ENCODE measurements around the gene MAPK13.
"Not testable (repeated sequence)": the region's sequence is repeated elsewhere in the genome, so short reads cannot be mapped to it uniquely, and the experiment has no call there.

Gene MAPK13

DNA sequence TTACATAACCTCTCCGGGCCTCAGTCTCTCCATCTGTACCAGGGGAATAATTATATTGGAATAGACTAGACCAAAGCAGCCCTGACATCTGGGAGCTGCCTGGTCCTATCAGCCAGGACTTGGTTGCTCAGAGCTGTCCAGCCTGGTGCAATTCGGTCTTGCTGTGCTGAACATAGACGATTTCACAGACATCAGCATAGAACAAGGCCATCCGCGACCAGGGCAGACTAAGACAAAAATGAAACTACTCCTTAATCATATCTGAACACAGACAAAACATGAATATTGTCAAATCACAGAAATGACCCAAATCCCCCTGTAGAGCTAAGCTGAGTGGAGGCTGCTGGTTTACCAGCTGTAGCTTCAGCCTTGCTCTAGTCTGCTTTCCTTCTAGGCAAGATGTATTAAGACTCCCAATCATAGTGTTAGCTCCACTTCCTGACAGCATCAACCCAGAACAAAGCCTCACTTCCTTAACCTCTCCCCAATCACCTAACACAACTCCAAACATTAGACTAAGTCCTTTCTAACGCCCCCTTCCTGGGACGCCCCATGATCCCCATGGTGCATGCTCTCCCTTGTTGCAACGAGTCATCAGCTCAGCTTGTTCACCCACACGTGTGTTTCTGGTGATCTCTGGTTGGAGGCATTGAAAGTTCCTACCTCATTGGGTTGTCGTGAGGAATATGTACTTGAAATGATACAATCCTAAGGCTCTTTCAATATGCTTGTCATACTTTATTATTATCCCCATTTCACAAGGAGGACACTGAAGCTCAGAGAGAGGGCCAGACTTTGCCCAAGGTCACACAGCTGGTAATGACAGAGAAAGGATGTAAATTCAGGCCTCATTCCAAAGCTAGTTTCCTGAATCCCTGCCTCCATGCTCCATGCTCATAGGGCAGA is 3.5 kb upstream of the MAPK13 start:
- H3K27me3 ChIP-seq (ENCODE audit: control insufficient read depth in 2 of 2, insufficient read depth in 2 of 2, low read length in 2 of 2): no peaks in the 10 kb centered on the region
- no peak overlapping the region for H3K9ac ChIP-seq (ENCODE audit: low read depth in 1 of 2, low read length in 2 of 2)
- peaks cover 13 to 23% of the 10 kb centered on the region in 2 donors for H3K4me1 ChIP-seq (ENCODE audit: control insufficient read depth in 2 of 2, insufficient read depth in 2 of 2, low read length in 2 of 2)
- no peaks in the 10 kb centered on the region for H3K36me3 ChIP-seq (ENCODE audit: control insufficient read depth in 2 of 2, insufficient read depth in 2 of 2, low read length in 2 of 2)
- H3K9me3 ChIP-seq (ENCODE audit: control insufficient read depth in 2 of 2, low read length in 2 of 2): no peaks in the 10 kb centered on the region
- no peak overlapping the region for H3K4me3 ChIP-seq (ENCODE audit: low read length in 2 of 2)
- H3K27ac ChIP-seq (ENCODE audit: low read depth in 2 of 2, low read length in 2 of 2): no peak overlapping the region

DNA sequence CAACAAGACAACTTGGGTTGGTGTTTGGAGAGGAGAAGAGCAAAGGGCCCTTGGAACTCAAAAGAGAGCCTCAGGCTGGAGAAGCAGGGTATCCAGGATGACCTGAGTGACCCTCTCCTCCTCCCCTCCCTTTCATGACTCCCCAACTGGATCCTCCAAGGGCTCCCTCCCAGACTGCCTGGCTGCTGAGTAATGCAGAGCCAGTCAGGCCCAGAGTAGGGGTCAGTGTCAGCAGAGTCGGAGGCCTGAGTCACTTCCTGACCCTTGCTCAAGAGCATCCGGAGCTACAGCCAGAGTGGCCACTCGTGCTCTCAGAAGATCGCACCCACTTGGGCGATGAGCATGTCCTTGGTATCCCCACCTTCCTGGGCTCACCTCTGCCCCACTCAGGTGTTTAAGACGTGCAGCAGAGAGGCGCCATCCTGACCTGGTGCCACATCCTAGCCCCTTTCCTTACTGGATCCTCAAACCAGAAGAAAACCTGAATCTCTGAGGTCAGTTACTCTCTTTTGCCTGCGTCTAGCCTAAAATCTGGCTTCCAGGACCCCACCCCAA is 2.8 kb upstream of the MAPK13 start:
- H3K36me3 ChIP-seq (ENCODE audit: control insufficient read depth in 2 of 2, insufficient read depth in 2 of 2, low read length in 2 of 2): peaks cover 1 to 4% of the 10 kb centered on the region in 2 donors
- H3K27me3 ChIP-seq (ENCODE audit: control insufficient read depth in 2 of 2, insufficient read depth in 2 of 2, low read length in 2 of 2): no peaks in the 10 kb centered on the region
- no peak overlapping the region for H3K27ac ChIP-seq (ENCODE audit: low read depth in 2 of 2, low read length in 2 of 2)
- H3K9ac ChIP-seq (ENCODE audit: low read depth in 1 of 2, low read length in 2 of 2): no peak overlapping the region
- no peaks in the 10 kb centered on the region for H3K9me3 ChIP-seq (ENCODE audit: control insufficient read depth in 2 of 2, low read length in 2 of 2)
- H3K4me1 ChIP-seq (ENCODE audit: control insufficient read depth in 2 of 2, insufficient read depth in 2 of 2, low read length in 2 of 2): peaks cover 16 to 26% of the 10 kb centered on the region in 2 donors
- no peak overlapping the region for H3K4me3 ChIP-seq (ENCODE audit: low read length in 2 of 2)

DNA sequence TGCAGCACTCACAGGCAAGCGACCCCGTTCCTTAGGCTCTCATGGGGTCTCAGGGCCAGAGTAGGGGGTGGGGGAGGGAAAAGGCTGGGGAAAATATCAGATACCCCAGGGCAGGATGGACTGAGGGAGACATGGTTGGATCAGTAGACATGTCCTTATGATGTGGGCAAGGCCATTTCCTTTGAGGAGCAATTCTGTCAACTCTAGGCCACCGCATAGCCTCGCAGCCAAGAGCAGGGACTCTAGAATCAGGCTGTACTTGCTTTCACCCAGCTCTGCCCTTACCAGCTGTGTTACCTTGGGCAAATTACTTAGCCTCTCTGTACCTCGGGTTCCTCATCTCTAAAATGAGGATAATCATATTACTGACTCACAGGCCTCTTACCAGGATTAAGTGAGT is 2.2 kb upstream of the MAPK13 start:
- H3K4me3 ChIP-seq (ENCODE audit: low read length in 2 of 2): no peak overlapping the region
- H3K36me3 ChIP-seq (ENCODE audit: control insufficient read depth in 2 of 2, insufficient read depth in 2 of 2, low read length in 2 of 2): peaks cover 6 to 9% of the 10 kb centered on the region in 2 donors
- H3K27me3 ChIP-seq (ENCODE audit: control insufficient read depth in 2 of 2, insufficient read depth in 2 of 2, low read length in 2 of 2): no peaks in the 10 kb centered on the region
- peaks cover 18 to 26% of the 10 kb centered on the region in 2 donors for H3K4me1 ChIP-seq (ENCODE audit: control insufficient read depth in 2 of 2, insufficient read depth in 2 of 2, low read length in 2 of 2)
- no peak overlapping the region for H3K27ac ChIP-seq (ENCODE audit: low read depth in 2 of 2, low read length in 2 of 2)
- H3K9ac ChIP-seq (ENCODE audit: low read depth in 1 of 2, low read length in 2 of 2): no peak overlapping the region
- no peaks in the 10 kb centered on the region for H3K9me3 ChIP-seq (ENCODE audit: control insufficient read depth in 2 of 2, low read length in 2 of 2)

DNA sequence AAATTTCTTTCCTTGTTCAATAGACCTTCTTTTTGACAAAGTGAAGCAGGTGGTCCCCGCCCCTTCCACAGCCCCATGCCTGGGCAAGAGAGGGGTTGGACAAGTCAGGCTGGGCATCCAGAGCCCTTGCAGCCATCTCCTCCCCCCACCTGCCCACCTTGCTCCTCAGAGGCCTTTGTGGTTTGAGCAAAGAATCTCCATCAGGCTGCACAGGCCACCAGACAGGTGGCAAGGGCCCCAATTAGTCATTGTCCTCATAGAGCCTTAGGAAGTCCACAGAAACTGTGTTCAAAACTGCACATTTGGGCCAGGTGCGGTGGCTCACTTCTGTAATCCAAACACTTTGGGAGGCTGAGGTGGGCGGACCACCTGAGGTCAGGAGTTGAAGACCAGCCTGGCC is 1.5 kb upstream of the MAPK13 start:
- Histone ChIP-seq H3K4me1 (ENCODE audit: control insufficient read depth in 2 of 2, insufficient read depth in 2 of 2, low read length in 2 of 2) (peaks cover 18 to 20% of the 10 kb centered on the region in 2 donors), H3K27ac (ENCODE audit: low read depth in 2 of 2, low read length in 2 of 2) (no peak overlapping the region)

DNA sequence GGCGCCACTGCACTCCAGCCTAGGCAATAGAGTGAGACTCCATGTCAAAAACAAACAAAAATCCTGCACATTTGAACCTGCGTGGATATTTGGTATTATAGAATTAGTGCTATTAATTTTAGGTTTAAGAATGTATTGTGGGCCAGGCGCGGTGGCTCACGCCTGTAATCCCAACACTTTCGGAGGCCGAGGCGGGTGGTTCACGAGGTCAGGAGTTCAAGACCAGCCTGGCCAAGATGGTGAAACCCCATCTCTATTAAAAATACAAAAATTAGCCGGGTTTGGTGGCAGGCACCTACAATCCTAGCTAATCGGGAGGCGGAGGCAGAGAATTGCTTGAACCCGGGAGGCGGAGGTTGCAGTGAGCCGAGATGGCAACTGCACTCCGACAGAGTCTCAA is 979 bp upstream of the MAPK13 start:
- H3K4me1 ChIP-seq (ENCODE audit: control insufficient read depth in 2 of 2, insufficient read depth in 2 of 2, low read length in 2 of 2): peaks cover 18 to 20% of the 10 kb centered on the region in 2 donors
- not testable (repeated sequence) for H3K27ac ChIP-seq (ENCODE audit: low read depth in 2 of 2, low read length in 2 of 2); H3K4me3 ChIP-seq (ENCODE audit: low read length in 2 of 2)

More for the DNA sequence above, 1.5 kb upstream of the MAPK13 start:
- H3K4me3 ChIP-seq (ENCODE audit: low read length in 2 of 2): no peak overlapping the region
- H3K36me3 ChIP-seq (ENCODE audit: control insufficient read depth in 2 of 2, insufficient read depth in 2 of 2, low read length in 2 of 2): peaks cover 14 to 16% of the 10 kb centered on the region in 2 donors
- H3K27me3 ChIP-seq (ENCODE audit: control insufficient read depth in 2 of 2, insufficient read depth in 2 of 2, low read length in 2 of 2): no peaks in the 10 kb centered on the region
- no peak overlapping the region for H3K9ac ChIP-seq (ENCODE audit: low read depth in 1 of 2, low read length in 2 of 2)
- no peaks in the 10 kb centered on the region for H3K9me3 ChIP-seq (ENCODE audit: control insufficient read depth in 2 of 2, low read length in 2 of 2)

DNA sequence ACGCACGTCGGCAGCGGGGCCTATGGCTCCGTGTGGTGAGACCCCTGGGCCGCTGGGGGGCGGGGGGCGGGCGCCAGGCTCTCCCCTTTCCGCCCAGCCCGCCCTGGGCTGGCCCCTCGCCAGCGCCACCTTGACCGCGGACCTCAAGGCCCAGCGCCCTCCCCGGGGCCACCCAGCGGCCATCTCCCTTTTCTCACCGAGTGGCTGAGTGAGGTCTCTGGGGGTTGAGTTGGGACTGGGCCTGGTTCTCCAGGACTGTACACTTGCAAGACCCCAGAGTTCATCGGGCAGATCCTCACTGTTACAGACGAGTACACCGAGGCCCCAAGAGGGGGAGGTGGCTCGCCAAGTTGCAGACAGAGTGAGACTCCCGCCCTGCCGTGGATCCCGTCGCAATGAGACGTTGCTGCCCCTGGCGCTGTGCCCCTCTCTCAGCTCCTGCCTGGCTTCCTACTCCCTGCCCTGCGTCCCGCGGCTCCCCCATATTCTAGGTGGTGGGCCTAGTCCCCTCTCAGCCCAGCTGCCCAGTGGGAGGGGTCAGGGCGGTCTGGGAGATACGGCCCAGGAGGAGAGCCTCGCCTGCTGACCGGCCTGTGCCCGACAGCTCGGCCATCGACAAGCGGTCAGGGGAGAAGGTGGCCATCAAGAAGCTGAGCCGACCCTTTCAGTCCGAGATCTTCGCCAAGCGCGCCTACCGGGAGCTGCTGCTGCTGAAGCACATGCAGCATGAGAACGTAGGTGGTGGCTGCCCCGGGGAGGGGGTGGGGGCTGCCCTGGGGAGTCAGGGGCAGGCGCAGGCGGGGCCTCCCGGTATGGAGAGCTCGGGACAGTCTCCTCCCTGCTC is 576 bp downstream of the MAPK13 start:
- Histone ChIP-seq H3K4me1 (ENCODE audit: control insufficient read depth in 2 of 2, insufficient read depth in 2 of 2, low read length in 2 of 2) (peaks cover 18 to 20% of the 10 kb centered on the region in 2 donors), H3K9me3 (ENCODE audit: control insufficient read depth in 2 of 2, low read length in 2 of 2) (no peaks in the 10 kb centered on the region), H3K27me3 (ENCODE audit: control insufficient read depth in 2 of 2, insufficient read depth in 2 of 2, low read length in 2 of 2) (no peaks in the 10 kb centered on the region), H3K4me3 (ENCODE audit: low read length in 2 of 2) (peak overlapping the region; percentile 90 to 94), H3K9ac (ENCODE audit: low read depth in 1 of 2, low read length in 2 of 2) (peak overlapping the region; percentile 97 to 98), H3K27ac (ENCODE audit: low read depth in 2 of 2, low read length in 2 of 2) (peak overlapping the region; percentile 98 to 99), H3K36me3 (ENCODE audit: control insufficient read depth in 2 of 2, insufficient read depth in 2 of 2, low read length in 2 of 2) (peaks cover 25% of the 10 kb centered on the region in 2 donors)

More for the DNA sequence above, 979 bp upstream of the MAPK13 start:
- not testable (repeated sequence) for H3K27me3 ChIP-seq (ENCODE audit: control insufficient read depth in 2 of 2, insufficient read depth in 2 of 2, low read length in 2 of 2); H3K9ac ChIP-seq (ENCODE audit: low read depth in 1 of 2, low read length in 2 of 2); H3K9me3 ChIP-seq (ENCODE audit: control insufficient read depth in 2 of 2, low read length in 2 of 2)
- peaks cover 14 to 19% of the 10 kb centered on the region in 2 donors for H3K36me3 ChIP-seq (ENCODE audit: control insufficient read depth in 2 of 2, insufficient read depth in 2 of 2, low read length in 2 of 2)

DNA sequence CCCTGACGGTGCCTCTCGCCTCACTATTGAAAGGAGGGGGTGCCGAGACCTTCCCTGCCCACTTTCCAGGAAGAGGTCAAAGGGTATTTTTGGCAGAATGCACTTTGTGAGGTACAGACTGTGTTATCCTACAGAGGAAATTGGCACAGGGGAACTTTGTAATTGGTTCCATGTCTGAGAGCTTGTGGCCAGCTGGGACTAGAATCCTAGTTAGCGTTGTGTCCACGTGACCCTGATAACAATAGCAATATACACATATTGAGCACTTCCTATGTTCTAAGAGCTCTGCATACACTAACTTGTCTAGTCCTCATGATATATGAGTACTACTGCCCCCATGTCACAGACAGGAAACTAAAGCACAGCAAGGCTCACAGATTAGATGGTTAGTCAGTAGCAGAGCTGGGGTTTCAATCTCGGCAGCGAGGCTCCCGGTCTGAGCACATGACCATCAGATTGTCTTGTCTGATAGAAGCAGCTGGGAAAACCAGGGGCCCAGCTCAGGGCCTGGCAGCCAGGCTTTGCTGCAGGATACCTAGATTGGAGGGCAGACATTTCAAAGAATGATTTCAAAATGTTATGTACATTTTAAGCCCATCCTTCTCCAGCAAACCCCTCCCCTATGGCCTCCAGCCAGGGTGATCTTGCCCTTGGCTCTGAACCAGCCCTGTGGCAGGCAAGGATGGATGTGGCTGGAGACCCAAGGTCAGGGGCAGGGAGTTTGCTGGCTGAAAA is 1.4 kb downstream of the MAPK13 start:
- no peaks in the 10 kb centered on the region for H3K27me3 ChIP-seq (ENCODE audit: control insufficient read depth in 2 of 2, insufficient read depth in 2 of 2, low read length in 2 of 2)
- peak overlapping the region; percentile 90 to 94 for H3K4me3 ChIP-seq (ENCODE audit: low read length in 2 of 2)
- peak overlapping the region; percentile 98 to 99 for H3K27ac ChIP-seq (ENCODE audit: low read depth in 2 of 2, low read length in 2 of 2)
- peaks cover 18 to 20% of the 10 kb centered on the region in 2 donors for H3K4me1 ChIP-seq (ENCODE audit: control insufficient read depth in 2 of 2, insufficient read depth in 2 of 2, low read length in 2 of 2)
- peak overlapping the region; percentile 97 to 98 for H3K9ac ChIP-seq (ENCODE audit: low read depth in 1 of 2, low read length in 2 of 2)
- peaks cover 32 to 33% of the 10 kb centered on the region in 2 donors for H3K36me3 ChIP-seq (ENCODE audit: control insufficient read depth in 2 of 2, insufficient read depth in 2 of 2, low read length in 2 of 2)
- H3K9me3 ChIP-seq (ENCODE audit: control insufficient read depth in 2 of 2, low read length in 2 of 2): no peaks in the 10 kb centered on the region

DNA sequence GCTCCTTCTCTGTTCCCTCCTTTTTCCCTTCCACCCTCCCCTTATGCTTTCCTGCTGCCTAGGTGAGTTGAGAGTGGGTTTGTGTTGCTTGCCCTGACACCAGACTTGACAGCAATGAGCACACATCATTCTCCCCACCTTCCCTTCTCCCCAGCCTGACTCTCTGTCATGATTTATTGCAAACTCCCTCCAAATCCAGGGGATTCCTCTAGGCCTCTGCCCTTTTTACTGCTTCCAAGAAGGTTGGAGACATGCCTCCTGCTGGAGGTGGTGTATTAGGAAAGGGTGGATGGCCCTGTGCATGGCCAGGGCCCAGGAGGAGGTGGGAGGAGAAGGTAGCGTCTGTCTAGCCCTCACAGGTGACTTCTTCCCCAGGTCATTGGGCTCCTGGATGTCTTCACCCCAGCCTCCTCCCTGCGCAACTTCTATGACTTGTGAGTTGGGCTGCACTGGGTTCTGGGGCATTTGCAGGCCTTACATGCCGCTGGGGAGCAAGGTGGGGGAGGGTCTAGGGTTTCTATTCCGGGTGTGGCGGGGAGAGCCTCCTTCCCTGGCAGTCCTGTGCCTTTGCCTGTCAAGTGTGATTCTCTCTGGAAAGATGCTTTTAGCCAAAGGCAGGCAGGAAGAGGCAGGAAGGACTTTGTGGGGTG is 2.1 kb downstream of the MAPK13 start:
- peak overlapping the region; percentile 98 to 99 for H3K27ac ChIP-seq (ENCODE audit: low read depth in 2 of 2, low read length in 2 of 2)
- H3K27me3 ChIP-seq (ENCODE audit: control insufficient read depth in 2 of 2, insufficient read depth in 2 of 2, low read length in 2 of 2): no peaks in the 10 kb centered on the region
- H3K9me3 ChIP-seq (ENCODE audit: control insufficient read depth in 2 of 2, low read length in 2 of 2): no peaks in the 10 kb centered on the region
- H3K4me3 ChIP-seq (ENCODE audit: low read length in 2 of 2): peak overlapping the region; percentile 90 to 94
- H3K9ac ChIP-seq (ENCODE audit: low read depth in 1 of 2, low read length in 2 of 2): peak overlapping the region; percentile 97 to 98
- H3K36me3 ChIP-seq (ENCODE audit: control insufficient read depth in 2 of 2, insufficient read depth in 2 of 2, low read length in 2 of 2): peaks cover 34 to 37% of the 10 kb centered on the region in 2 donors
- peaks cover 18 to 20% of the 10 kb centered on the region in 2 donors for H3K4me1 ChIP-seq (ENCODE audit: control insufficient read depth in 2 of 2, insufficient read depth in 2 of 2, low read length in 2 of 2)

DNA sequence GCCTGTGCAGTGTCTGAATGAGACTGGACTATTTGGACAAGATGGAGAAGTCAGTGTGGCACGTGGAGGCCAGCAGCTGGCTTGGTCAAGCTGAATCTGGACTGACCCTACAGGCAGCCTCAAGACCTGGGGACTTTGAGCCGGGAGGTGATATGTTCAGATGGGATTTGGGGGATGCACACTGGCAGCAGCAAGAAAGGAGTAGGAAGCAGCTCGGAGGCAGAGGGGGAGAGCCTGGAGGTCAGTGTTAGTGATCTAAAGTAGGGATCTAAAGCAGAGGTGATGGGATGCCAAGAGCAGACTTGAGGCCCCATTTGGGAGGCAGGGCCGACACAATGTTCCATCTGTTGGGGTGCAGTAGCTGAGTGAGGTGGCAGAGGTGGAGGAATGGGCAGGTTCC is 2.8 kb downstream of the MAPK13 start:
- no peaks in the 10 kb centered on the region for H3K27me3 ChIP-seq (ENCODE audit: control insufficient read depth in 2 of 2, insufficient read depth in 2 of 2, low read length in 2 of 2)
- peaks cover 18 to 20% of the 10 kb centered on the region in 2 donors for H3K4me1 ChIP-seq (ENCODE audit: control insufficient read depth in 2 of 2, insufficient read depth in 2 of 2, low read length in 2 of 2)
- H3K4me3 ChIP-seq (ENCODE audit: low read length in 2 of 2): no peak overlapping the region
- no peak overlapping the region for H3K27ac ChIP-seq (ENCODE audit: low read depth in 2 of 2, low read length in 2 of 2)
- H3K36me3 ChIP-seq (ENCODE audit: control insufficient read depth in 2 of 2, insufficient read depth in 2 of 2, low read length in 2 of 2): peaks cover 38 to 41% of the 10 kb centered on the region in 2 donors
- H3K9me3 ChIP-seq (ENCODE audit: control insufficient read depth in 2 of 2, low read length in 2 of 2): no peaks in the 10 kb centered on the region
- no peak overlapping the region for H3K9ac ChIP-seq (ENCODE audit: low read depth in 1 of 2, low read length in 2 of 2)

All from mucosa of rectum (tissue), 2 donors.